Activated T-helper 9 cell treated with anti-CD3 and anti-CD28 coated beads, Interleukin-2, amount 50 U/mL, for 16 hours (primary cell): Measurements from ENCODE around the gene WNT9B.

Experiments used
- DNase-seq: peaks from one replicate; pipeline ENCODE4 v3.0.0-alpha.2; 2020; ENCODE audit warnings: low read depth

The WNT9B gene

GRCh38 chr17:46857600-46857999 lies 6.2 kb downstream of the WNT9B start:
- DNase-seq = no peak

GRCh38 chr17:46859996-46860395 lies 8.6 kb downstream of the WNT9B start:
- DNase-seq = no peak

GRCh38 chr17:46862949-46863348 lies 11.6 kb downstream of the WNT9B start:
- no peak for DNase-seq

- no peak for DNase-seq
Observed at GRCh38 chr17:46863383-46864121, 12.2 kb downstream of the WNT9B start.

- no peak for DNase-seq
Observed at GRCh38 chr17:46865100-46865499, 13.7 kb downstream of the WNT9B start.

GRCh38 chr17:46866325-46866724 lies 14.9 kb downstream of the WNT9B start:
- DNase-seq = no peak

- no peak for DNase-seq
Observed at GRCh38 chr17:46866747-46867146, 15.4 kb downstream of the WNT9B start.

GRCh38 chr17:46868689-46869187 lies 17.4 kb downstream of the WNT9B start:
- DNase-seq = no peak

- DNase-seq = no peak
Observed at GRCh38 chr17:46869296-46869695, 17.9 kb downstream of the WNT9B start.

GRCh38 chr17:46869975-46870803 lies 18.8 kb downstream of the WNT9B start:
- DNase-seq = no peak

- DNase-seq = no peak
Observed at GRCh38 chr17:46872421-46872820, 21.0 kb downstream of the WNT9B start.

- DNase-seq = no peak
Observed at GRCh38 chr17:46873941-46874645, 22.7 kb downstream of the WNT9B start.

- no peak for DNase-seq
Observed at GRCh38 chr17:46874906-46875305, 23.5 kb downstream of the WNT9B start.

GRCh38 chr17:46875849-46876352 lies 24.5 kb downstream of the WNT9B start:
- no peak for DNase-seq

- DNase-seq = no peak
Observed at GRCh38 chr17:46876353-46876887, 25.0 kb downstream of the WNT9B start.

- DNase-seq = no peak
Observed at GRCh38 chr17:46876926-46877325, 25.5 kb downstream of the WNT9B start.

GRCh38 chr17:46877466-46877865 lies 26.1 kb downstream of the WNT9B start:
- DNase-seq = no peak

- no peak for DNase-seq
Observed at GRCh38 chr17:46878055-46878454, 26.7 kb downstream of the WNT9B start.

GRCh38 chr17:46879101-46879500 lies 27.7 kb downstream of the WNT9B start:
- no peak for DNase-seq

GRCh38 chr17:46881015-46881414 lies 29.6 kb downstream of the WNT9B start:
- DNase-seq = no peak

- DNase-seq = no peak
Observed at GRCh38 chr17:46882666-46883065, 31.3 kb downstream of the WNT9B start.

- DNase-seq = no peak
Observed at GRCh38 chr17:46883871-46884520, 32.6 kb downstream of the WNT9B start.
